ENCODE results near the gene ZNF71. TPM values are rescaled to one million over a fixed set of nuclear protein-coding genes. Genes with fewer than 3 reads are reported as not detected.
A peak's percentile ranks its signal among the peaks of the same experiment; 100 is the strongest.

The ZNF71 gene
- total RNA-seq, 4 donors from 2014 or later: 6.7 to 7.5 (median 7.4) TPM

GRCh38 chr19:56611288-56611687, 16.2 kb downstream of the ZNF71 start:
- no peak overlapping the region for H3K27ac ChIP-seq
- H3K4me3 ChIP-seq: no peak overlapping the region
- in situ Hi-C loops (cut with MboI; ENCODE audit: low sequenced_read_pairs in 4 of 4): no loop called here
- H3K4me1 ChIP-seq: no peaks in the 10 kb centered on the region
- DNase-seq (no peak), ATAC-seq (no peak)
- H3K9me3 ChIP-seq: peaks cover 0 to 11% (median under 1%) of the 10 kb centered on the region in 3 donors
- intact Hi-C loops (cut with DNase I; ENCODE audit: low total_unique reads): no loop called here
- TF ChIP-seq, protein P1, sequence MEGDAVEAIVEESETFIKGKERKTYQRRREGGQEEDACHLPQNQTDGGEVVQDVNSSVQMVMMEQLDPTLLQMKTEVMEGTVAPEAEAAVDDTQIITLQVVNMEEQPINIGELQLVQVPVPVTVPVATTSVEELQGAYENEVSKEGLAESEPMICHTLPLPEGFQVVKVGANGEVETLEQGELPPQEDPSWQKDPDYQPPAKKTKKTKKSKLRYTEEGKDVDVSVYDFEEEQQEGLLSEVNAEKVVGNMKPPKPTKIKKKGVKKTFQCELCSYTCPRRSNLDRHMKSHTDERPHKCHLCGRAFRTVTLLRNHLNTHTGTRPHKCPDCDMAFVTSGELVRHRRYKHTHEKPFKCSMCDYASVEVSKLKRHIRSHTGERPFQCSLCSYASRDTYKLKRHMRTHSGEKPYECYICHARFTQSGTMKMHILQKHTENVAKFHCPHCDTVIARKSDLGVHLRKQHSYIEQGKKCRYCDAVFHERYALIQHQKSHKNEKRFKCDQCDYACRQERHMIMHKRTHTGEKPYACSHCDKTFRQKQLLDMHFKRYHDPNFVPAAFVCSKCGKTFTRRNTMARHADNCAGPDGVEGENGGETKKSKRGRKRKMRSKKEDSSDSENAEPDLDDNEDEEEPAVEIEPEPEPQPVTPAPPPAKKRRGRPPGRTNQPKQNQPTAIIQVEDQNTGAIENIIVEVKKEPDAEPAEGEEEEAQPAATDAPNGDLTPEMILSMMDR (IDR thresholded peaks at IDR 0.05 in 4 of 5, conservative IDR thresholded peaks at IDR 0.05 in 1 of 5): no peak
- no peak for TF ChIP-seq POLR2A (IDR thresholded peaks at IDR 0.05)
- H3K27me3 ChIP-seq: no peaks in the 10 kb centered on the region
- peaks cover under 1 to 12% of the 10 kb centered on the region in 2 donors for H3K36me3 ChIP-seq

DNA sequence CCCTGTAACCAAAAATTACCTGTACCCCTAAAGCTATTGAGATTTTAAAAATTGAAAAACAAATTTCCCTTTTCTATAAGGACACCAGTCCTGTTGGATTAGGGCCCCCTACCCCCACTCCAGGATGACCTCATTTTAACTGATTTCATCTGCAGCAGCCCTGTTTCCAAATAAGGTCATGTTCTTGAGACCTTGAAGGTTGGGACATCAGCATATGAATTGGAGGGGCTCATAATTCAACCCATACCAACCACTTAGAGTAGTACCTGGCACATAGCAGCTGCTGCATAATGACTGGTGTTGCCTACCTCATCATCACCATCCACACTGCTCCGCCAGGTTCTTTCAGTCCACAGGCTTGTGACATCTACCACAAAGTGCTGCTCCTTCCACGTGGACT, 17.6 kb downstream of the ZNF71 start:
- no peak for DNase-seq
- Histone ChIP-seq H3K27me3 (no peaks in the 10 kb centered on the region), H3K9me3 (peaks cover 0 to 16% (median 3%) of the 10 kb centered on the region in 3 donors), H3K4me3 (no peak overlapping the region), H3K36me3 (peaks cover 2 to 17% of the 10 kb centered on the region in 2 donors), H3K4me1 (no peaks in the 10 kb centered on the region), H3K27ac (peak overlapping the region in 1 of 4 donors; percentile 11)
- ATAC-seq: no peak
- in situ Hi-C loops (cut with MboI; ENCODE audit: low sequenced_read_pairs in 4 of 4): no loop called here
- TF ChIP-seq, protein P1 (IDR thresholded peaks at IDR 0.05 in 4 of 5, conservative IDR thresholded peaks at IDR 0.05 in 1 of 5): no peak
- TF ChIP-seq POLR2A (IDR thresholded peaks at IDR 0.05): no peak
- intact Hi-C loops (cut with DNase I; ENCODE audit: low total_unique reads): no loop called here

- H3K36me3 ChIP-seq: peaks cover 2 to 26% of the 10 kb centered on the region in 2 donors
- ATAC-seq (no peak), DNase-seq (no peak)
- in situ Hi-C loops (cut with MboI; ENCODE audit: low sequenced_read_pairs in 4 of 4) (no loop called here), intact Hi-C loops (cut with DNase I; ENCODE audit: low total_unique reads) (no loop called here)
- peaks cover 0 to 16% (median 3%) of the 10 kb centered on the region in 3 donors for H3K9me3 ChIP-seq
- peak overlapping the region in 1 of 4 donors; percentile 4 for H3K4me3 ChIP-seq
- TF ChIP-seq POLR2A (IDR thresholded peaks at IDR 0.05): no peak
- TF ChIP-seq, protein P1 (IDR thresholded peaks at IDR 0.05 in 4 of 5, conservative IDR thresholded peaks at IDR 0.05 in 1 of 5): no peak
- H3K4me1 ChIP-seq: no peaks in the 10 kb centered on the region
- H3K27ac ChIP-seq: peak overlapping the region in 1 of 4 donors; percentile 15
- H3K27me3 ChIP-seq: no peaks in the 10 kb centered on the region
Measured at GRCh38 chr19:56613639-56614038, 18.5 kb downstream of the ZNF71 start.

GRCh38 chr19:56617531-56617930, 22.4 kb downstream of the ZNF71 start:
- ATAC-seq (no peak), DNase-seq (no peak)
- no peak for TF ChIP-seq POLR2A (IDR thresholded peaks at IDR 0.05)
- TF ChIP-seq, protein P1 (IDR thresholded peaks at IDR 0.05 in 4 of 5, conservative IDR thresholded peaks at IDR 0.05 in 1 of 5): no peak
- H3K36me3 ChIP-seq: peaks cover 2 to 43% of the 10 kb centered on the region in 2 donors
- H3K4me3 ChIP-seq: no peak overlapping the region
- H3K27me3 ChIP-seq: no peaks in the 10 kb centered on the region
- in situ Hi-C loops (cut with MboI; ENCODE audit: low sequenced_read_pairs in 4 of 4) (no loop called here), intact Hi-C loops (cut with DNase I; ENCODE audit: low total_unique reads) (no loop called here)
- H3K4me1 ChIP-seq: no peaks in the 10 kb centered on the region
- peaks cover 0 to 25% (median 3%) of the 10 kb centered on the region in 3 donors for H3K9me3 ChIP-seq
- H3K27ac ChIP-seq: no peak overlapping the region

- H3K36me3 ChIP-seq: peaks cover 2 to 55% of the 10 kb centered on the region in 2 donors
- no peak for DNase-seq
- TF ChIP-seq, protein P1 (IDR thresholded peaks at IDR 0.05 in 4 of 5, conservative IDR thresholded peaks at IDR 0.05 in 1 of 5): no peak
- TF ChIP-seq POLR2A (IDR thresholded peaks at IDR 0.05): no peak
- H3K9me3 ChIP-seq: peaks cover 0 to 25% (median 3%) of the 10 kb centered on the region in 3 donors
- in situ Hi-C loops (cut with MboI; ENCODE audit: low sequenced_read_pairs in 4 of 4): no loop called here
- H3K4me3 ChIP-seq: no peak overlapping the region
- no peak overlapping the region for H3K27ac ChIP-seq
- intact Hi-C loops (cut with DNase I; ENCODE audit: low total_unique reads): no loop called here
- no peaks in the 10 kb centered on the region for H3K4me1 ChIP-seq
- ATAC-seq: no peak
- H3K27me3 ChIP-seq: no peaks in the 10 kb centered on the region
Measured at GRCh38 chr19:56619121-56619520, 24.0 kb downstream of the ZNF71 start.
